NCI-H748 (cell line): ENCODE data around the gene CRY1.
"Not testable (repeated sequence)": the region's sequence is repeated elsewhere in the genome, so short reads cannot be mapped to it uniquely, and the experiment has no call there.

ENCODE experiments used
- DNase-seq: peaks from one replicate; lab custom pipeline; 2025; ENCODE audit not compliant: unreplicated experiment; lab: John Stamatoyannopoulos, UW

The CRY1 gene

DNA sequence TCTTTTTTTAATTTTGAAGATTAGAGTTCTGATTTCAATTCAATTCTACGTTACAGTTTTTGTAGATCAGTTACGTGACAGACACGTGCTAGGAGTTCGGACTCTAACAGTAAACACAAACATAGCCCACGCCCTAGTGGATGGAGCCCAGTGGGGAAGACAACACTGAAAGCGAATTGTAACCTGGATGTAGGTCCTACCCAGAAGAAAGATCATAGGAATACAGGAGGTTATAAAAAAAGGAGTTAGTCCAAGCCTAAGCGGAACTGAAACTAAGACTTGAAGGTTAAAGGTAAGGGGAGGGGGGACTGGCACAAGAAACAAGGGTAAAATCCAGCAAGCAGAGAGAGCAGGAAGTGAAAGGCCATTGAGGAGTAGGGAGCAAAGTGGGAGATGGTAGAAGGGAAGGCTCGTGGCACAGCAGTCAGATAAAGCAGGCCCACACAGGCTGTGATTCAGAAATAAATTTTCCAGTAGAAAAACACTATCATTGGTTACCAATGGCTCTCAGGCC, 15.7 kb upstream of the CRY1 start:
- DNase-seq: no peak

GRCh38 chr12:107108366-107108765, 15.0 kb upstream of the CRY1 start:
- not testable (repeated sequence) for DNase-seq

DNA sequence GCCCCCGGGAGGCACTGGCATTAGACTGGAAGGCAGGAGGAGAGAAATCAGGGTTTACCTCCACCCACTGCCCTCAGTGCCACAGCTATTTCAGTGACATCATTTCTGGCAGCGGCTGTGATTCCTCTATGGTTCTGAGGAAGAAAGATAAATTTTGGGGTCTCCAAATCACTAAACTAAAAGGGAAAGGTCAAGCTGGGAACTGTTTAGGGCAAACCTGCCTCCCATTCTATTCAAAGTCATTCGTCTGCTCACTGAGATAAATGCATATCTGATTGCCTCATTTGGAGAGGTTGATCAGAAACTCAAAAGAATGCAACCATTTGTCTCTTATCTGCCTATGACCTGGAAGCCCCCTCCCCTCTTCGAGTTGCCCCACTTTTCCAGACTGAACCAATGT, 14.0 kb upstream of the CRY1 start:
- no peak for DNase-seq

GRCh38 chr12:107106241-107107025, 13.1 kb upstream of the CRY1 start:
- DNase-seq: no peak

DNA sequence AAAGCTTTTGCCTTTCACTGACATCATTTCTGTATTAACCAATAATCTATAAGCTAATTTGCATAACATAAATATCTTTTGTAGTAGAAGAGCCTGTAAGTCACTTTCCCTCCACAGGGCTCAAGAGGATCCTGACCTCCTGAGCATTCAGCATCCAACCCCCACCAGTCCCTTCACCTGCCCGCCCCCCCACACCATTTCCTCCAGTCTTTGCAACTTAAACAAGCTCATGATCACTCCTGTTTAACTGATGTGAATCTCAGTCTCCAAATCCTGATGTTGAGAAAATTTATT, 12.0 kb upstream of the CRY1 start:
- DNase-seq: no peak

DNA sequence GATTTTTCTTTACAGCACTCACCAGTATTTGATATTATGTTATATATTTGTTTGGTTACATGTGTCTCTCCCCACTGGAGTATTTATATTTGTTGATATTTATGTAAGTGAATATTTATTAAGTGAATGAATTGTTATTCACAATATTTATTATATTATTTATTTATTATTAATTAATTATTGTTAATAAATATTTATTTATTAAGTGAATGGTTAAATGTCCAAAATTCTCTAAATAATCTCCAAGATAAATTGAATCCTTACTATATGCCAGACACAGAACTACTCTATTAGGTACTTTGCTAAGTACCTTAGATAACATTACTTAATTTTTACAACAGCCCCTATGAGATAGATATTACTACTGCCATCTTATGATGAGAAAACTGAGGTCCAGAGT, 10.2 kb upstream of the CRY1 start:
- DNase-seq: no peak

DNA sequence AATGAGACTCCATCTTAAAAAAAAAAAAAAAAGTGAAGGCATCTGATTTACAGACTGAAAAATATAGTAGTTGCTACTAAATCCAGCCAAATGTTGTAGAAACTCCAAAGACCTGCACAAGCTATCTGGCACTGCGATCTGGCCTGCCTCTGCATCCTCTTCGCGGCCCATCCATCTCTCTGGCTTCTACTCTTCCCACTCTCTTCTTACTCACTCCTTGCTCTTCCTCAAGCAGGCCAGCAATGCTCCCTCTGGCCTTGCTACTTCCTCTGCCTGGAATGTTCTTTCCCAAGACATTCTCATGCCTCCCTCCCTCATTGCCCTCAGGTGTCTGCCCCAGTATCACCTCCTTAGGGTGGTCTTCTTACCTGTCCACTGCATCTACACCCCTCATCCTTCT, 9.7 kb upstream of the CRY1 start:
- DNase-seq: no peak

- no peak for DNase-seq
Measured at GRCh38 chr12:107102294-107102693, 8.9 kb upstream of the CRY1 start.

- DNase-seq: no peak
Measured at GRCh38 chr12:107101651-107102050, 8.3 kb upstream of the CRY1 start.

GRCh38 chr12:107099917-107100316, 6.6 kb upstream of the CRY1 start:
- DNase-seq: no peak

DNA sequence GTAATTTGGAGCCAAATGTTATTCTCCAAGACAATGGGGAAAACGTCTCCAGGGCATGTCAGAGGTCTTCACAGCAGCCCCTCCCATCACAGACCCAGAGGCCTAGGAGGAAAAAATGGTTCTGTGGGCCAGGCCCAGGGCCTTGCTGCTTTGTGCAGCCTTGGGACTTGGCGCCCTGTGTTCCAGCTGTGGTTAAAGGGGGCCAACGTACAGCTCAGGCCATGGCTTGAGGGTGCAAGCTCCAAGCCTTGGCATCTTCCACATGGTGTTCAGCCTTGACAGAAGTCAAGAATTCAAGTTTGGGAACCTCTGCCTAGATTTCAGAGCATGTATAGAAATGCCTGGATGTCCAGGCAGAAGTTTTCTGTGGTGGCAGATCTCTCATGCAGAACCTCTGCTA, 3.2 kb upstream of the CRY1 start:
- no peak for DNase-seq

DNA sequence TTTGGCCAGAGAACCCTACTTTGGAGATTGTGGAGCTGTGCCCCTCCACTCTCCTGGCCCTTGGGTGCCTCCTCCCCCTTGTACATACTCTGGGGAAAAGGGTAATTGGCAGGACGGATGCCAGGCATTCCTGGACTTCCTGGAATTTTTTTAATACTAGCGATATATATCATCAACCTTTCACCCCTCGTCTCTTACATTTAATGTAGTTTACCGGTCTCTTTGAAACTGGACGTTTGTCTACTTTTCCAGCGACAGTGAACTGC, 767 bp upstream of the CRY1 start:
- peak; percentile 37 for DNase-seq

GRCh38 chr12:107092669-107093416, 506 bp downstream of the CRY1 start:
- peak; percentile 72 for DNase-seq

GRCh38 chr12:107091989-107092641, 1.2 kb downstream of the CRY1 start:
- peak; percentile 90 for DNase-seq

GRCh38 chr12:107091381-107091780, 2.0 kb downstream of the CRY1 start:
- peak; percentile 50 for DNase-seq

- no peak for DNase-seq
Measured at GRCh38 chr12:107090711-107091110, 2.6 kb downstream of the CRY1 start.

- DNase-seq: no peak
Measured at GRCh38 chr12:107088912-107089311, 4.4 kb downstream of the CRY1 start.

DNA sequence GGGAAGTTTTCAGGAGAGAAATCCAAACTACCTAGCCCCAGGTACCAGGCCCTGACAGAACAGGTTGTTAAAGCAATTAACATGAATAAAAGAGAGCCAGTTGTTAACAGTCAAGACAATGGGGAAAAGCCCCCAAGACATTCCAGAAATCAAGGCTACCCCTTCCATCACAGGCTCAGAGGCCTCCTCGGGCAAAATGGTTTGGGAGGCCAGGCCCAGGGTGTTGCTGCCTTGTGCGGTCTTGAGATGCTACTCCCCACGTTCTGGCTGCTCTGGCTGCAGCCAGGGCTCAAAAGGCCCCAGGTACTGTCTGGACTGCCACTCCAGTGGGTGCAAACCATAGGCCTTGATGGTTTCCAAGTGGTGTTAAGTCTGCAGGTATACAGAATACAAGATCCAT, 7.0 kb downstream of the CRY1 start:
- DNase-seq: no peak

GRCh38 chr12:107081778-107082177, 11.6 kb downstream of the CRY1 start:
- DNase-seq: no peak

DNA sequence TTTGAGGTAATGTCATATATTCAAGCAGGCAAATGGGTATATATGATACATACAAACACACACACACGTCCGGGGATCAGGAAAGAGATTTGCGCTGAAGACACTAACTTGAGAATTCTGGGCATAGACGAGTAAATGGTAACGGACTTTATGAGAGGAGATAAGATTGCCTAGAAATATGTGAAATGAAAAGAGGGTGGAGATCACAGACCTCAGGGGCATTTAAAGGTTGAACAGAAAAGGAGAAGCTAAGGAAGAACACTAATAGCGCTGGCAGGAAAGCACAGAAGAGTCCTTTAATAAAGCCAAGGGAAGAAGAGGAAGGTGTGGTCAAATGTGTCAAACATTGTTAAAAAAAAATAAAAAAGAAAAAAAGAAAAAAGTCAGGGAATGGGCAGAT, 13.1 kb downstream of the CRY1 start:
- DNase-seq: no peak

DNA sequence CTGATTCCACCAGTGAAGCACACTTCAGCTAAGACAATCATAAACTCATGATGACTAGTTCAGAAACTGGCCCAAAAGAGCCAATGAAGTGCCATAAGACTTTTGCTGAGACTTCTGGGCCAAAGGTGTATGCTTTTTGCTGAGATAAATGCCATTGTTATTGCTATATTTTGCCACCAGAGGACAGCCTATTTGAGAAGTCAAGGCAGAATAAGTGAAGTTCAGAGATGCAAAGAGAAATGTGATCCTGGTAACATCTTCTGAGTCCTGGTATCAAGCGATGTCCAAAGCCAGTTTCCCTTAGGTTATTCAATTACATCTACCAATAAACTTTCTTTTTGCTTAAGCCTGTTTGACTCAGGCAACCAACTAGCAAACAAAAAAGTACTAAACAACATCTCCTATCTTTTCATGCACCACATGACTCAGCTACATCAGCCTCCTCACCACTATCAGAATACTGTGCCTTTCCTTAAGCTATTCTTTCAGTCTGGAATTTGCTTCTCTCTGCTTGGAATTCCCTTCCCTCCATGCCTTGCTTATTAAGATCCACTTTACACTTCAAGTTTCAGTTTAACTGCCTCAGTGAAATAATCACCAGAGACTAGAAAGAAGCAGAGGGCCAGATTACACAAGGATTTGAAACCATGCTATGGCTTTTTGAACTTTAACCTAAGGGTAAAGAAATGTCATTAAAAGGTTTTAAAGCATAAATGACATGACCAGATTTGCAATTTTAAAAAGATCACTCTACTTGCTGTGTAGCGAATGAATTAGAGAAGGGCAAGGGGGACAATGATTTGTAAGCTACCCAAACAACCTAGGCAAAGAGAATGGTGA, 14.0 kb downstream of the CRY1 start:
- DNase-seq: peak; percentile 36
